NB4 (cell line): ENCODE measurements around the gene NUP35.

Experiments
- POLR2A ChIP-seq: IDR thresholded peaks from 2 replicates; pipeline ENCODE4 v1.6.1; 2011; ENCODE audit warnings: mild to moderate bottlenecking; ENCODE audit not compliant: insufficient read length; ENCODE audit errors: extremely low read depth
- TF ChIP-seq, protein P1 (sequence below): IDR thresholded peaks from one replicate; pipeline ENCODE4 v1.5.1; 2012; ENCODE audit warnings: low read depth, low read length

DNA sequence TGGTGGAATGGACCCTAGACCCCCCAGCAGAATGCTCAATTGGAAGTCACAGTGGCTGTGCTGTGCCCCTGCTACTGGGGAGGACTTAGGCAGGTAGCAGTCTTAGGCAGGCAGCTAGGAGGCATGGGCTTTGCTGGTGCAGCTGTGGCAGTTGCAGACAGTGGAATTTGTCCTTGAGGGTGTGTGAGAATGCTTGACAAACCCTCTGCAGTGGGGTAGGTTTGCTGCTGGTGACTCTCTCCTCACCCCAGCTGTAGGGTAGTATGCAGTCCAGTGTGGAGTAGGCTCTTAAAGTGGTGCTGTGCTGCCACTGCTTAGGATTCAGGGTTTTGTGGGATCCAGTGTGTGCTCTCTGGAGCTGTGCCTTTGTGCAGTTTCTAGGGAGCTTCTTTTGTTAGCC lies 61.3 kb downstream of the NUP35 start:
- TF ChIP-seq POLR2A = no peak
- TF ChIP-seq, protein P1, sequence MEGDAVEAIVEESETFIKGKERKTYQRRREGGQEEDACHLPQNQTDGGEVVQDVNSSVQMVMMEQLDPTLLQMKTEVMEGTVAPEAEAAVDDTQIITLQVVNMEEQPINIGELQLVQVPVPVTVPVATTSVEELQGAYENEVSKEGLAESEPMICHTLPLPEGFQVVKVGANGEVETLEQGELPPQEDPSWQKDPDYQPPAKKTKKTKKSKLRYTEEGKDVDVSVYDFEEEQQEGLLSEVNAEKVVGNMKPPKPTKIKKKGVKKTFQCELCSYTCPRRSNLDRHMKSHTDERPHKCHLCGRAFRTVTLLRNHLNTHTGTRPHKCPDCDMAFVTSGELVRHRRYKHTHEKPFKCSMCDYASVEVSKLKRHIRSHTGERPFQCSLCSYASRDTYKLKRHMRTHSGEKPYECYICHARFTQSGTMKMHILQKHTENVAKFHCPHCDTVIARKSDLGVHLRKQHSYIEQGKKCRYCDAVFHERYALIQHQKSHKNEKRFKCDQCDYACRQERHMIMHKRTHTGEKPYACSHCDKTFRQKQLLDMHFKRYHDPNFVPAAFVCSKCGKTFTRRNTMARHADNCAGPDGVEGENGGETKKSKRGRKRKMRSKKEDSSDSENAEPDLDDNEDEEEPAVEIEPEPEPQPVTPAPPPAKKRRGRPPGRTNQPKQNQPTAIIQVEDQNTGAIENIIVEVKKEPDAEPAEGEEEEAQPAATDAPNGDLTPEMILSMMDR = no peak
